GM19328 (cell line): ENCODE results near the gene DCAF10.
"Not testable (repeated sequence)": the region's sequence is repeated elsewhere in the genome, so short reads cannot be mapped to it uniquely, and the experiment has no call there.

Experiments used
- ATAC-seq: cut with Tn5 transposase; IDR thresholded peaks from one replicate; pipeline ENCODE4 v1.9.1; 2021; ENCODE audit warnings: mild to moderate bottlenecking, moderate library complexity; ENCODE audit not compliant: unreplicated experiment

Gene DCAF10, protein sequence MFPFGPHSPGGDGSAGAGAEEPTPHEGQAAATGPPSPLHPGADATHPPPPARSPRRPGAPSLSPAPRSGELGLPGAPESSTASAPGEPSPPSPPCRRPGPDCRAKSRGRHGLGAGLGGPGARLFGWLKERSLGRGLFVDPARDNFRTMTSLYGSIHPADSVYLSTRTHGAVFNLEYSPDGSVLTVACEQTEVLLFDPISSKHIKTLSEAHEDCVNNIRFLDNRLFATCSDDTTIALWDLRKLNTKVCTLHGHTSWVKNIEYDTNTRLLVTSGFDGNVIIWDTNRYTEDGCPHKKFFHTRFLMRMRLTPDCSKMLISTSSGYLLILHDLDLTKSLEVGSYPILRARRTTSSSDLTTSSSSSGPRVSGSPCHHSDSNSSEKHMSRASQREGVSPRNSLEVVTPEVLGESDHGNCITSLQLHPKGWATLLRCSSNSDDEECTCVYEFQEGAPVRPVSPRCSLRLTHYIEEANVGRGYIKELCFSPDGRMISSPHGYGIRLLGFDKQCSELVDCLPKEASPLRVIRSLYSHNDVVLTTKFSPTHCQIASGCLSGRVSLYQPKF

DNA sequence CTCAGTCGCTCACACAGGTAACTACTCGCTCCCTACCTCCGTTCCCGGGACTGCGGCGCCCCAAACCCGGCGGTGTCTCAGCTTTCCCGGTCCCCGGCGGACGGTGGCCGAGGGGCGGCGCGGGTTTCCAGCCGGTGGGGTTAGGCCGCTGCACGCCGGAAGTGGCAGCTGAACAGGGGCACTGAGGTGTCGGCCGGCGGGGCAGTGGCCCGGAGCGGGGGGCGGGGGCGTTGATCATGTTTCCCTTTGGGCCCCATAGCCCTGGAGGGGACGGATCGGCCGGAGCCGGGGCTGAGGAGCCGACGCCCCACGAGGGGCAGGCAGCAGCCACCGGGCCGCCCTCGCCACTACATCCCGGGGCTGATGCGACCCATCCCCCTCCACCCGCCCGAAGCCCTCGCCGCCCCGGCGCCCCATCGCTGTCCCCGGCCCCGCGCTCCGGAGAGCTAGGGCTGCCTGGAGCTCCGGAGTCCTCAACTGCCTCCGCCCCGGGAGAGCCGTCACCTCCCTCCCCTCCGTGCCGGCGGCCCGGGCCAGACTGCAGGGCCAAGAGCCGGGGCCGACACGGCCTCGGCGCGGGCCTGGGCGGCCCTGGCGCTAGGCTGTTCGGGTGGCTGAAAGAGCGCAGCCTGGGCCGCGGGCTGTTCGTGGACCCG is at the start of gene DCAF10:
Gene DCAF10 (plus strand): TSS at position 167 of the 656 bp plus-strand sequence. CDS start 70 bp downstream, at position 237.
- ATAC-seq = peak; percentile 56

DNA sequence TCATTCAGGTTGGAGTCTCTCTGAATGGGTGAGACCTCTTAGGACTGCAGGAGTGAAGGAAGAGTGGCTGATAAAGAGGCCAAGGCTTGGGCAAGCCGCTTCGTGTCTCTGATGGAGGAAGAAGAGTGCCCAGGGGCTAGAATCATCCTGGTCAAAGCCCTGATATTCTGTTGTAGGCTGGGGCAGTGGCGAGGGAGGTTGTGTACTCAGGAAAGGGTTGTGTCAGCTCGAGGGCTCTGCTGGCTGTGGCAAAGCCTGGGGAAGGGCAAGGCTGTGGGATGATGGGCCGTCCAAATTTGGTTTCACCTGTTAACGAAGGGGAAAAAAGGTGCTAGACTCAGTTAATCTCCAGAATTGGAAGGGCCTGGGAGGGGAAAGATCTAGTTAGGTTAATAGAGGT is 49.4 kb upstream of the DCAF10 start:
- no peak for ATAC-seq

DNA sequence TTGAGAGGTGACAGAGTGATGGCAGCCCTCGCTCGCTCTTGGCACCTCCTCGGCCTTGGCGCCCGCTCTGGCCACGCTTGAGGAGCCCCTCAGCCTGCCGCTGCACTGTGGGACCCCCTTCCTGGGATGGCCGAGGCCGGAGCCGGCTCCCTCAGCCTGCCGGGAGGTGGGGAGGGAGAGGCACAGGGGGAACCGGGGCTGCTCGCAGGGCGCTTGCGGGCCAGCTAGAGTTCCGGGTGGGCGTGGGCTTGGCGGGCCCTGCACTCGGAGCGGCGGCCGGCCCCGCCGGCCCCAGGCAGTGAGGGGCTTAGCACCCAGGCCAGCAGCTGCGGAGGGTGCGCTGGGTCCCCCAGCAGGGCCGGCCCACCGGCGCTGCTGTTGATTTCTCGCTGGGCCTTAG is 48.9 kb upstream of the DCAF10 start:
- ATAC-seq = not testable (repeated sequence)

DNA sequence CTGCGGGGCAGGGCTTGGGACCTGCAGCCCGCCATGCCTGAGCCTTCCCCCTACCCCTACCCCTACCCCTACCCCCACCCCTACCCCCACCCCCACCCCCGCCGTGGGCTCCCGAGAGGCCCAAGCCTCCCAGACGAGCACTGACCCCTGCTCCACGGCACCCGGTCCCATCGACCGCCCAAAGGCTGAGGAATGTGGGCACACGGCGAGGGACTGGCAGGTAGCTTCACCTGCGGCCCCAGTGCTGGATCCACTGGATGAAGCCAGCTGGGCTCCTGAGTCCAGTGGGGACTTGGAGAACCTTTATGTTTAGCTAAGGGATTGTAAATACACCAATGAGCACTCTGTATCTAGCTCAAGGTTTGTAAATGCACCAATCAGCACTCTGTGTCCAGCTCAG is 48.5 kb upstream of the DCAF10 start:
- ATAC-seq = not testable (repeated sequence)

DNA sequence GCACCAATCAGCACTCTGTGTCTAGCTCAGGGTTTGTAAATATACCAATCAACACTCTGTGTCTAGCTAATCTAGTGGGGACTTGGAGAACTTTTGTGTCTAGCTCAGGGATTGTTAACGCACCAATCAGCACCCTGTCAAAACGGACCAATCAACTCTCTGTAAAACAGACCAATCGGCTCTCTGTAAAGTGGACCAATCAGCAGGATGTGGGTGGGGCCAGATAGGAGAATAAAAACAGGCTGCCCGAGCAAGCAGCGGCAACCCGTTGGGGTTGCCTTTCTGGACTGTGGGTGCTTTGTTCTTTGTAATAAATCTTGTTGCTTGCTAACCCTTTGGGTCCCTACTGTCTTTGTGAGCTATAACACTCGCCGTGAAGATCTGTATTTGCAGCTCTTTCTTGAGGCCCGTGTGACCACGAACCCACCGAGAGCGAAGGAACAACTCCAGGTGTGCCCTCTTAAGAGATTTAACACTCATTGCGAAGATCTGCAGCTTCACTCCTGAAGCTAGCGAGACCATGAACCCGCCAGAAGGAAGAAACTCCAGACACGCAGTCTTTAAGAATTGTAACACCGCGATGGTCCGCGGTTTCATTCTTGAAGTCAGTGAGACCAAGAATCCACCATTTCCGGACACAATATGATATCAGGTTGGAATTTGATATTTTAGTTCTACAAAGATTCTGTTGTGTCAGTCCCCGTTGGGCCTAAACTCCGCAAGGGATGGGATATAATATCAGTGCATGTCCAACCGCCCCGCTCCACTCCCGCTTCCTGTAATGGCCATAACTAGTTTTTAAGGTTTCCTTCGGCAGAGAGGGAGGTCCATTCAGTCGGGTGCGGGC is 47.7 kb upstream of the DCAF10 start:
- ATAC-seq = no peak

DNA sequence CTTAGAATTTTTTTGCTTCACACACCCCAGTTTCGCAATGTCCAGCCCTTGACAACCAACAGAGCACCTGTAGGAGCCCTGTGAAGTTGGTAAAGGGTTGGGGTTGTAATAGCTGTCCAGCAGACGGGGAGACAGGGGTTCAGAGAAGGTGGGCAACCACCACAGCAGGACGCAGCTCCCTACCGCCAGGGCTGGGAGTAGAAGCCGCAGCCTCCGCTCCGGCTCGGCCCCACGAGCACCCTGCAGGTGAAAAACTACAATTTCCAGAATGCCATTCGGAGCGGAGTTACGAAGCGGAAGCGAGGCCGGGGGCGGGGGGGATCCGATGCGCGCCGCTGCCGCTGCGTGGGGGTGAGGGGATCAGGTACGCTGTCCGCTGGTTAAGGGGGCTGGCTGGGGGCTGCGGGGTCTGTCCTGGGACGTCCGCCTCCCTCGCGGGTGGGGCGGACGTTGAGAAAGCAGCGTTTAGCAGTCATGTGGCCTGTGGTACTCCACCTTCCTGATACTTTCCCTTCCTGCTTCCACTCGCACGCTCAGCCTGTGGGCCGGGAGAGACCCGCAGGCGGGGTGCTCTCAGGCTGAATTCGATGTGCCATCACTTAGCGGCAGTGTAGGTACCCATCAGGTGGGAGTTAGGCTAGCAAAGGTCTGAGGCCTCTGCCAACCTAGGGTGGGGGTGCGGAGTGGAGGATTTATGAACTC is 47.0 kb upstream of the DCAF10 start, which contains the start of gene TRMT10B:
Gene TRMT10B (plus strand): TSS at position 317 of the 702 bp plus-strand sequence. CDS start 8,127 bp downstream, outside the sequence.
- ATAC-seq = peak; percentile 88

DNA sequence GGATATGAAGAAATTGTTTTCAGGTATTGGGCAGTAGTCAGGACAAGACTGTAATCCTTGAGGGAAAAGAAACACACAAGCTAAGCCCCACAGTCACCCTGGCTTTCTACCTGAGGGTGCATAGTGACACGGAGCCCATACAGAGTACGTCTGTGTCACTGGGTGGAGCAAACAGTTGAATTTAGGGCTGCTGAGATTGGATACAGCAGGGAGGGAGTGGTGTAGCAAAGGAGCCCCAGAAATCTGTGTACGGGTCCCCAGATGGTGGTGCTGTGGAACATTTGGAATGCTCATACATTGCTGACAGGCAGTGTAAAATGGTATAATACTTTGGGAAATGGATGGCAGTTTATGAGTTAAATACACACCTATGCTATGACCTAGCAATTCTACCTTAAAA is 41.9 kb upstream of the DCAF10 start:
- no peak for ATAC-seq

DNA sequence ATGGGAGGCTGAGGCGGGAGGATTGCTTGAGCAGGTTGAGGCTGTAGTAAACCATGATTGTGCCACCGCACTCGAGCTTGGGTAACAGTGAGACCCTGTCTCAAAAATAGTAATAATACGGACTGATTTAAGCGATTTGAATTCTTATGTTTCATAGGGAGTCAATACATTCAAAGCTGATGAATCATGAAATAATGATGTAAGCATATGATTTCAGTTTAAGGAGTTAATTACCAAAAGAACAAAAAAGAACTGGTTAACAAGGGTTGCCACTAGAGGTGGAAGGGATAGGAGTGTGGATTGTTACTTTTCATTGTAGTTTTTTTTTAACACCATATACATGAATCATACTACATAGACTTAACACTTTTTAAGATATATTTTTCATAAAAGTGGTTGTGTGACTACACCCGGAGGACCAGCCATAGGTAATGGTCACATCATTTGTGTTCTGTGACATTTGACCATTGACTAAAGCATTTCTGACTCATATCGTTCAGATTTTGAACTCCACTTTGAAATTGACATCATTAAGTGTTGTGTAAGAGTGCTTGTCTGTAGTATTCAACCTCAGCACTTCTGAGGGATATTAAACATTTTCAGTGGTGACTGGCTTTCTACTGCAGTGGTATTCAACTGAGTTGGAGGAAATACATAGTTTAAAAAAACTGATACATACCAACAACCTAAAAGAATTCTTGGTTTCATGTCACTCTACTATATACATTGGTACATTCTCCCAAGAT is 40.0 kb upstream of the DCAF10 start:
- ATAC-seq = no peak

DNA sequence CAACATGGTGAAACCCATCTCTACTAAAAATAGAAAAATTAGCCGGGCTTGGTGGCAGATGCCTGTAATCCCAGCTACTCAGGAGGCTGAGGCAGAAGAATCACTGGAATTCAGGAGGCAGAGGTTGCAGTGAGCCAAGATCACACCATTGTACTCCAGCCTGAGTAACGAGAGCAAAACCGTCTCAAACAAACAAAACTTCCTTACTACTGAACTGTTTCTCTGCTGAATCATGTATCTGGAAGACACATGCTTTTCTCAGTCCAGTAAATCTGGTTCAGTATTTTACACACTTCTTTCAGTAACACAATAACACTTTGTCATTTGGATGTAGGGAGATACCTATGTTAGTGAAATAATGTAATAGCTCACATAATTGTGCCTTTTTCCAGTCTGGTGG is 39.1 kb upstream of the DCAF10 start:
- no peak for ATAC-seq

DNA sequence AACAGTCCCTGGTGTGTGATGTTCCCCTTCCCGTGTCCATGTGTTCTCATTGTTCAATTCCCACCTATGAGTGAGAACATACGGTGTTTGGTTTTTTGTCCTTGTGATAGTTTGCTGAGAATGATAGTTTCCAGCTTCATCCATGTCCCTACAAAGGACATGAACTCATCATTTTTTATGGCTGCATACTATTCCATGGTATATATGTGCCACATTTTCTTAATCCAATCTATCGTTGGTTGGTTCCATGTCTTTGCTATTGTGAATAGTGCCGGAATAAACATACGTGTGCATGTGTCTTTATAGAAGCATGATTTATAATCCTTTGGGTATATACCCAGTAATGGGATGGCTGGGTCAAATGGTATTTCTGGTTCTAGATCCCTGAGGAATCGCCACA is 35.3 kb upstream of the DCAF10 start:
- ATAC-seq = not testable (repeated sequence)

DNA sequence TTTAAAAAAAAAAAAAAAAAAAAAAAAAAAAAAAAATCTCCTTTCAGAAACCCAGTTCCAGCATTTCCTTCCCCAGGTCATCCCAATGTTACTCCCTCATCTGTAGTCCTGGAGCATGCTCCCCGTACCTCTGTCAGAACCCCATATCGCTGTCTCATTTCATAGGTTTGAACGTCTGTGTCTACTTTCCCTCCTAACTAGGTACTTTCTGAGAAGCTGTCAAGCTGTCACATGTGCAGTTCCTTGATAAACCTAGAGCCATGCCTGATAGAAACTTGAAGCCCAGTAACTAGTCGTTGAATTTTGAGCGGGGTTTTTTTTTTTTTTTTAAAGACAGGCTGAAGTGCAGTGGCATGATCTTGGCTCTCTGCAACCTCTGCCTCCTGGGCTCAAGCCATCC is 31.3 kb upstream of the DCAF10 start:
- no peak for ATAC-seq

DNA sequence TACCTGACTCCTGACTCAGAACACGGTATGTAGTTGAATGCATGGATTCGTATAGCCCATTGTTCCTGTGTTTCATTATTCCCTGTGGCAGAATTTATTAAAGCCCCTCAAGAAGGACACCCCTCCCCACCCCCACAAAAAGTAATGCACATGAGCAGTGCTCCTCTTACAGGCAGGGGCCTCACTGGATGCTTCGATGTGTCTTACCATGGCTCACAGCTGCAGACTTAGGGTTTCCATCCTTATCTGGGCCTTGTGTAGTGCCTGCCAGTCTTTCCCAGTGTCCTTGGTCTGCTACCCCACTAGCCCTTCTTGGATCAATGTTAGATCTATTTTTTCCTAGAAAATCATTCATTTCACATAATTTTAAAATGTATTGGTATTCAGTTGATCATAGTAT is 30.6 kb upstream of the DCAF10 start:
- ATAC-seq = no peak

DNA sequence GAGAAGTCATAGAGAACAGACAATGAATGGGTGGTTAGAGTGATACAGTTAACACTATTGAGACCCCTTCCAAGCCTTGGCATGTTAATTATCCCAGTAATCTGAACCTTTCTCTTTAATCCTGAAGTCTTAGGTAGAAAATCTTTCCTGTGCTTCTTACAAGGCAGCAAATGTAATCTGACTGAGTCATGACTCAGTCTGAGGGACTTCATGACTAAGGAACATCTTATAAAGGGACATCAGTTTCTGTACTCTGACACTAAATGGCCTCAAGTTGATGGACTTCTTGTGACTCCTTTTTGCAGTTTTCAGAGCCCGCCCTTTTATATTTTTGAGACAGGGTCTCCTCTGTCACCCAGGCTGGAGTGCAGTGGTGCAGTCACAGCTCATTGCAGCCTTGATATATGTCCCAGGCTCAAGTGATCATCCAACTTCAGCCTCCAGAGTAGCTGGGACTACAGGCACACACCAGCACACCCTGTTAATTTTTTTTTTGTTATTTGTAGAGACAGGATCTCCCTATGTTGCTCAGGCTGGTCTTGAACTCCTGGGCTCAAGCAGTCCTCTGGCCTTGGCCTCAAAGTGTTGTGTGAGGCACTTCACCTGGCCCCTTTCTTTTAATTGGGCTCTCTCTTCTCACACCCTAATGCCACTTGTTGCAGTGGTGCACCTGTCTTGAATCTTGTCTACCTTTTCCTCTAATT is 25.2 kb upstream of the DCAF10 start:
- no peak for ATAC-seq

DNA sequence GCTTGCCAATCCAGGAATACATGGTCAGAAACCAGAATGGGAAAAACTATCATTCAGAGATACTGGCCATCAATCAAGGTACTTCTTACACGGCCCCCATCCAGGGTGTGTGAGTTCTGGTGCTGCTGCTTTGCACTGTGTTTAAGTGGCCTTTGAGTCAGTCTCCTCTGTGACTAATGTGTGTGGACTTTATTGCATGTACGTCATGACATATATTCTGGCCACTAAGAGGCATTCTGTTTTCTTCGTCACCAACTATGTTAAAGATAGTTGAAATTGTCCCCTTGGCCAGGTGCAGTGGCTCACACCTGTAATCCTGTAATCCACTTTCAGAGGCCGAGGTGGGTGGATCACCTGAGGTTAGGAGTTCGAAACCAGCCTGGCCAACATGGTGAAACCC is 24.3 kb upstream of the DCAF10 start:
- ATAC-seq = no peak

DNA sequence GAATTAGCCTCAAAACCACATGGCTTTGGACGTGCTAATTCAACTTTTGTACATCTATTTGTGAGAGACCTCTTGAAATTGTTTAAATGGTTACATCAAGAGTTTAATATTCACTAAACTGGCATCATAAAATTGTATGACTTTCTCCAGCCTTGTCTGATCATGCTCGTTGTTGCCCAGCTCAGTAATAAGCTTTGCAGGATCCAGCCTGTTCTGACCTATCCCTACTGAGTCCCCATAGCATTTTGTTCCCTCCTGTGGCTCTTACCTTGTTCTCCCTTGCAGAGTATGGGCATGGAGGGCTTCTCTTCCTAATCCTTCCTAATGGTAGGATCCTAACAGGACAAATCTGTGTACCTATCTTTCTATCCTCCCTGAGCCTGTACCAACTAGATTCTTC is 22.1 kb upstream of the DCAF10 start:
- no peak for ATAC-seq

DNA sequence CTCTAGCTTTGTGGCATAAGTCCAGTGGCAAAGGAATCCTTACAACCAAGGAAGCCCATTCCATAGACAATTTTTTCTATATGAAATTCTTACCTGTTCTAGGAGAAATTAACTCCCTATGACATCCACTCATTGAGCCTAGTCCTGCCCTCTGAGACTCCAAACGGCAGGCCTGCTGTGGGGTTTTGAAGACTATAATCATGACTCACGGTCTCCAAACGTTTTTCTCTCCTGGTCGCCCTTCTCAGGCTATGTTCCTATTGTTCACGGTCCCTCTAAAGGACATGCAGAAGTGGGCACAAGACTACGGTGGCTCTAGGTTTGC is 16.3 kb upstream of the DCAF10 start:
- no peak for ATAC-seq

DNA sequence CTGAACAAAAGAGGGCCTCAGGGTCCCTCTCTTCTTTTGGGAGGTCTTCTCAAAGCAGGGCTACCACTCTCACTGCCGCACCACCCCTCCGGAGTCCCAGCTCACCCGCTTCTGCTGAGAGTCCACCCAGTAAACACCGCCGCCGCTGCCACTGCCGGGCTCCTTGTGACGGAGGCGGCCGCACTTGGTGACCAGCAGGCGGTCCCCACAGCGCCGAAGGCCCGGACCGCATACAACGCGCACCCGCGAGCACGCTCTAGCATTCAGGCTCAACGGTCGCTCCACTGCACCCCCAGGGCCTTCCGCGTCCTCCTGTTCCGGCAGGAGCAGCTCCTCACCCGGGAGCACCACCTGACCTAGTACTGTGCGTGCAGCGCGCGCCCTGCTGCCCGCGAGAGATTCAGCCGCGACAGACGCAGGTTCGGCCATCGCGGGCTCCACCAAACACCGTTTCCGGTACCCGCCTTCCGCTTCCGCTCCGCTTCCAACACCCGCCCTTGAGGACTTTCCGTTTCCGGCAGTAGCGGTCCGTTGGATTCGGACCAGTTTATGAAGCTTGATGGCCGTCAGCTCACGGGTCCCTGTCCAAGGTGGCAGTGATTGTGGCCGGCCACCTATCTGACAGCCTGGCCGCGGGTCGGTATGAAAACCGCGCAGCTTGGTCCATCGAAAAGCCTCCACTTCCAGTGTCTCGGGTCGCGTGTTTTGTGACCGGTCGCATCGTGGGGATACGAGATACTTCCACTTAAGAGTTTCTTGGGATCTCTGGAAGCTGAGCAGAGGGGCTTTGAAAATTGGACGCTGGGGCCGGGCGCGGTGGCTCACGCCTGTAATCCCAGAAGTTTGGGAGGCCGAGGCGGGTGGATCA is 15.7 kb upstream of the DCAF10 start, which contains the start of gene EXOSC3:
Gene EXOSC3 (minus strand): TSS at position 449 of the 868 bp plus-strand sequence. CDS start 20 bp downstream, at position 429.
- ATAC-seq = peak; percentile 92

DNA sequence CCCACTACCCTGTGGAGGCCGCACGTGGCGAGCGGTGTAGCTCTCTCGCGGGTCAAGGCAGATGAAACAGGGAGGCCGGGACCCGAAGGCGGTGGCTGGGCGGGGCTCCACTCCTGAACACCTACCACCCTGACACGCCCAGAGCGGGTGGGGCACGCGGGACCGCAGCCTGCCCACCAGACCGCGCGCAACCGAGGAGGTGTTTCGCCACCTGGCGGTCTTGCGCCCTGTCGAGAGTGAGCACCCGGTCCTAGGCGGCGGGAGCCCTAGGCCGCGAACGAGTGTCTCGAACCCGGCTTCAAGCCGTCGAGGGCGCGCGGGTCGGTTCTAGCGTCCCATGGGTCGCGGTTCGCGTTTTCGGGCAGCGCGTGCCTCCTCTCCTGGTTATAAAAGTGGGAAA is 13.5 kb upstream of the DCAF10 start:
- ATAC-seq = no peak
